ENCODE data around the gene IAPP.

Gene IAPP

DNA sequence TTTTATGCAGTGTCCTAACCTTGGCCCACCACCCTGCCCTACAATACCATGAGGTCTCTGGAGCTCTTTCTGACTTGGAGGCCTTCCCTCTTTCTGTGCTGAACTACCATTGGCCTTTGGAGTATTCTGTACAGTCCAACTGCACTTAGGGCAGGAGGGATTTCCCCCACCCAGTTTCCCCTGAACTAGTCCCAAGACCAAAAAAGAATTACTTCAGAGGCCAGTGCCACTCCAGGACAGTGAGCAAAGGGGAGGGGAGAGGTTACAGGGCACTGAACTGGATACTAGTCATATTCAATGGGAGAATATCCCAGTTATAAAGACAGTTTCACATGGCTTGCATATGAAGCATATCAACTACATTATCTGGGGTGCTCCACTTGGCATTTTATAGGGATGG is 44.1 kb upstream of the IAPP start:
- Histone ChIP-seq H3K4me1 (ENCODE audit: low read length) (no peaks in the 10 kb centered on the region), H3K79me2 (ENCODE audit: low read length) (no peaks in the 10 kb centered on the region), H3K36me3 (replicated peaks; ENCODE audit: insufficient read depth, low read length) (no peaks in the 10 kb centered on the region), H3K4me3 (ENCODE audit: low read length) (no peak overlapping the region), H3K27me3 (replicated peaks; ENCODE audit: insufficient read depth, low read length) (no peaks in the 10 kb centered on the region), H3K9me2 (replicated peaks; ENCODE audit: insufficient read depth, low read length) (no peaks in the 10 kb centered on the region), H3K27ac (ENCODE audit: low read length) (no peak overlapping the region), H2AFZ (ENCODE audit: low read length) (no peak overlapping the region), H3K9ac (ENCODE audit: low read length) (no peak overlapping the region), H3K4me2 (ENCODE audit: low read depth, low read length) (no peak overlapping the region), H3F3A (ENCODE audit: insufficient read depth, low read length) (no peaks in the 10 kb centered on the region), H4K20me1 (ENCODE audit: insufficient read depth, low read length) (no peaks in the 10 kb centered on the region), H3K9me3 (replicated peaks; ENCODE audit: insufficient read depth, low read length) (no peaks in the 10 kb centered on the region)
- DNase-seq, result no peak
- no peak for TF ChIP-seq EZH2 (optimal IDR thresholded peaks at IDR 0.05; ENCODE audit: low read depth, low read length)
- TF ChIP-seq, protein P1, sequence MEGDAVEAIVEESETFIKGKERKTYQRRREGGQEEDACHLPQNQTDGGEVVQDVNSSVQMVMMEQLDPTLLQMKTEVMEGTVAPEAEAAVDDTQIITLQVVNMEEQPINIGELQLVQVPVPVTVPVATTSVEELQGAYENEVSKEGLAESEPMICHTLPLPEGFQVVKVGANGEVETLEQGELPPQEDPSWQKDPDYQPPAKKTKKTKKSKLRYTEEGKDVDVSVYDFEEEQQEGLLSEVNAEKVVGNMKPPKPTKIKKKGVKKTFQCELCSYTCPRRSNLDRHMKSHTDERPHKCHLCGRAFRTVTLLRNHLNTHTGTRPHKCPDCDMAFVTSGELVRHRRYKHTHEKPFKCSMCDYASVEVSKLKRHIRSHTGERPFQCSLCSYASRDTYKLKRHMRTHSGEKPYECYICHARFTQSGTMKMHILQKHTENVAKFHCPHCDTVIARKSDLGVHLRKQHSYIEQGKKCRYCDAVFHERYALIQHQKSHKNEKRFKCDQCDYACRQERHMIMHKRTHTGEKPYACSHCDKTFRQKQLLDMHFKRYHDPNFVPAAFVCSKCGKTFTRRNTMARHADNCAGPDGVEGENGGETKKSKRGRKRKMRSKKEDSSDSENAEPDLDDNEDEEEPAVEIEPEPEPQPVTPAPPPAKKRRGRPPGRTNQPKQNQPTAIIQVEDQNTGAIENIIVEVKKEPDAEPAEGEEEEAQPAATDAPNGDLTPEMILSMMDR (IDR thresholded peaks at IDR 0.05; ENCODE audit: low read length), result no peak
- no peak for TF ChIP-seq EZH2phosphoT487 (IDR thresholded peaks at IDR 0.05; ENCODE audit: low read length)

DNA sequence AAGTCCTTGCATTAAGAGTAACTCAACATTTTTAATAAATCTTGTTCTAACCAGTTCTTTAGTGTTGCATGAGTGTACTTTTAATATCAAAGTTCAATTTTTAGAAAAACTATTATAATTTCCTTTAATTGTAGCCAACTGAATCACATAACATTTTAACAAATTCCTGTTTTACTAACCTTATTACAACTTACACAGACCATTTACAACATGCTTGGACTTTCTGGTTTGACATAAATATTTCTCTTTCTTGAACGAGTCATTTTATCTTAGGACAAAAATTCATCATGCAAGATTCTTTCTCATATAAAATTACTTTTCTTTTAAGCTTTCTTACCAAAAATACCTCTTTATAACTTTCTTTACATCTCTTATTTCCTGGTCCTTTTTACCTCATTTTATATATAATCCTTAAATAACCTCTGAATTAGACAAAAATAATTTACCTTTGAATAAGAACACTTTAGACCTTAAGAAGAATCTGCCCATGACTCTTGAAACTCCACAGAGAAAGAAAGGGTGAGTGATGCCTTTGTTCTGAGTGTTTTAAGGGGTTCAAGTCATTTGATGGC is 41.9 kb upstream of the IAPP start:
- TF ChIP-seq, protein P1 (IDR thresholded peaks at IDR 0.05; ENCODE audit: low read length), result no peak
- TF ChIP-seq EZH2 (optimal IDR thresholded peaks at IDR 0.05; ENCODE audit: low read depth, low read length) (no peak), EZH2phosphoT487 (IDR thresholded peaks at IDR 0.05; ENCODE audit: low read length) (no peak)
- Histone ChIP-seq H2AFZ (ENCODE audit: low read length) (no peak overlapping the region), H3K4me1 (ENCODE audit: low read length) (no peaks in the 10 kb centered on the region), H3K79me2 (ENCODE audit: low read length) (no peaks in the 10 kb centered on the region), H3K36me3 (replicated peaks; ENCODE audit: insufficient read depth, low read length) (no peaks in the 10 kb centered on the region), H3K27ac (ENCODE audit: low read length) (no peak overlapping the region), H3K9ac (ENCODE audit: low read length) (no peak overlapping the region), H3K9me2 (replicated peaks; ENCODE audit: insufficient read depth, low read length) (no peaks in the 10 kb centered on the region), H4K20me1 (ENCODE audit: insufficient read depth, low read length) (no peaks in the 10 kb centered on the region), H3K4me3 (ENCODE audit: low read length) (no peak overlapping the region), H3K9me3 (replicated peaks; ENCODE audit: insufficient read depth, low read length) (no peaks in the 10 kb centered on the region), H3K4me2 (ENCODE audit: low read depth, low read length) (no peak overlapping the region), H3F3A (ENCODE audit: insufficient read depth, low read length) (no peaks in the 10 kb centered on the region), H3K27me3 (replicated peaks; ENCODE audit: insufficient read depth, low read length) (no peaks in the 10 kb centered on the region)
- no peak for DNase-seq

DNA sequence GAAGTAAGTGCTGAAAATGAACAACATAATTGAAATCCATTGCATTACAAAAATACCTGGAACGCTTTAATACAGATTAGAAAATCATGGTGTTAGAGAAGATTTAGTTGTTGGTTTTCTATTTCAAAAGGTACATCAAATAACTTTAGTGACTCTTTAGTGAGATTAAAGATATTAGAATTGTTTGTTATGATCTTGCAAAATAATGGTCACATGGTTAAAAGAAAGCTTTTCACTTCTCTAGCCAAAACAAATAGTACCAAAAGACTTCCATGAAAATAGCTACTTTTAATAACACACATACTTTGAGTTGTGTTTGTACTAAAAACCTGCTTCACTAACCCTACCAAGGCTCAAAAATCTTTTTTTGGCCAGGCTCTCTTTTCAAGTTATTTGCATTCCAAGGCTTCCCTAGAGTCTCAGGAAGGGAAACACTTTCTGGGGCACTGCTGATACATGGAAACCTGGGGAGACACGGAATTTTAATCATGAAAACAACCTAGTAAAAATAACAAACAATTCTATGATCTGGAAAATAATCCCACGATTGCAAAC is 37.9 kb upstream of the IAPP start, which contains the start of gene SLCO1A2:
SLCO1A2 (minus strand) TSS at position 147 of the 555 bp plus-strand sequence. CDS start 270 bp downstream, outside the sequence.
- Histone ChIP-seq H4K20me1 (ENCODE audit: insufficient read depth, low read length) (no peaks in the 10 kb centered on the region), H3K4me2 (ENCODE audit: low read depth, low read length) (no peak within 1 kb of the TSS), H3K9me2 (replicated peaks; ENCODE audit: insufficient read depth, low read length) (no peaks in the 10 kb centered on the region), H3K4me3 (ENCODE audit: low read length) (no peak within 1 kb of the TSS), H3K27ac (ENCODE audit: low read length) (no peak within 1 kb of the TSS), H3K9ac (ENCODE audit: low read length) (no peak within 1 kb of the TSS), H3K36me3 (replicated peaks; ENCODE audit: insufficient read depth, low read length) (no peaks in the 10 kb centered on the region), H3K4me1 (ENCODE audit: low read length) (no peaks in the 10 kb centered on the region), H3F3A (ENCODE audit: insufficient read depth, low read length) (no peaks in the 10 kb centered on the region), H3K9me3 (replicated peaks; ENCODE audit: insufficient read depth, low read length) (no peaks in the 10 kb centered on the region), H3K27me3 (replicated peaks; ENCODE audit: insufficient read depth, low read length) (no peaks in the 10 kb centered on the region), H2AFZ (ENCODE audit: low read length) (no peak within 1 kb of the TSS), H3K79me2 (ENCODE audit: low read length) (no peaks in the 10 kb centered on the region)
- DNase-seq, result no peak
- TF ChIP-seq EZH2 (optimal IDR thresholded peaks at IDR 0.05; ENCODE audit: low read depth, low read length), result no peak
- TF ChIP-seq, protein P1 (IDR thresholded peaks at IDR 0.05; ENCODE audit: low read length), result no peak
- no peak for TF ChIP-seq EZH2phosphoT487 (IDR thresholded peaks at IDR 0.05; ENCODE audit: low read length)
